SK-N-SH (cell line): ENCODE results near the gene VSIG8. TPM values are rescaled to one million over a fixed set of nuclear protein-coding genes. Genes with fewer than 3 reads are reported as not detected.

Experiments used
- CTCF ChIA-PET: fragments of 300-600, 350-600 bp; formaldehyde crosslinking; extraction: SDS; loops from one replicate; lab custom pipeline; 2021; lab: Yijun Ruan, JAX
- POLR2A ChIA-PET: fragments of 350-600 bp; sonication (Branson Sonifier 250); formaldehyde crosslinking; extraction: SDS; loops from one replicate; lab custom pipeline; 2020; ENCODE audit warnings: antibody characterized with exemption, inconsistent platforms; lab: Yijun Ruan, JAX
- DNase-seq: peaks from one replicate; pipeline ENCODE4 v3.0.0; 2012
- H2AFZ ChIP-seq: fragments of 200-600 bp; sonication (generic); 2 replicates; pipeline ENCODE4 v1.8.1; 2016; ENCODE audit warnings: antibody characterized with exemption, mild to moderate bottlenecking, low read depth
- H3F3A ChIP-seq: fragments of 200-600 bp; sonication (generic); replicated peaks from 2 replicates; pipeline ENCODE3; 2016; ENCODE audit warnings: antibody characterized with exemption, mild to moderate bottlenecking; ENCODE audit not compliant: insufficient read depth
- H3K27ac ChIP-seq, 2 experiments: fragments of 200-500 bp in 1 of 2; fragments of 200-600 bp in 1 of 2; sonication (Bioruptor generic) in 1 of 2; sonication (generic), shearing (Covaris generic) in 1 of 2; 2 replicates each; pipeline versions ENCODE4 v1.5.1 to v1.6.1; 2014 to 2016; ENCODE audit warnings: low read depth in 2 of 2, inconsistent platforms in 1 of 2, low read length in 1 of 2, mild to moderate bottlenecking in 1 of 2, mixed read lengths in 1 of 2
- H3K27me3 ChIP-seq: fragments of 200-600 bp; sonication (generic), shearing (Covaris generic); 2 replicates; pipeline ENCODE4 v1.6.1; 2016; ENCODE audit warnings: mixed run types; ENCODE audit not compliant: insufficient read depth
- H3K36me3 ChIP-seq, 2 experiments: fragments of 200-500 bp in 1 of 2; fragments of 200-600 bp in 1 of 2; sonication (Bioruptor generic) in 1 of 2; sonication (generic) in 1 of 2; replicated peaks in 1 of 2; 2 replicates each; pipeline versions ENCODE3 to v1.5.1; 2014 to 2016; ENCODE audit warnings: low read length in 1 of 2, mild to moderate bottlenecking in 1 of 2; ENCODE audit not compliant: insufficient read depth in 2 of 2, control insufficient read depth in 1 of 2
- H3K4me1 ChIP-seq, 2 experiments: fragments of 200-500 bp in 1 of 2; fragments of 200-600 bp in 1 of 2; sonication (Bioruptor generic) in 1 of 2; sonication (generic), shearing (Covaris generic) in 1 of 2; 2 replicates each; pipeline versions ENCODE4 v1.5.1 to v1.6.1; 2014 to 2016; ENCODE audit warnings: low read depth in 1 of 2, low read length in 1 of 2, mixed run types in 1 of 2; ENCODE audit not compliant: insufficient read depth in 2 of 2, control insufficient read depth in 1 of 2
- H3K4me2 ChIP-seq: fragments of 200-600 bp; sonication (generic), shearing (Covaris generic); 2 replicates; pipeline ENCODE4 v1.6.1; 2017; ENCODE audit warnings: mixed run types
- H3K4me3 ChIP-seq, 2 experiments: fragments of 200-500 bp in 1 of 2; fragments of 200-600 bp in 1 of 2; sonication (Bioruptor generic) in 1 of 2; sonication (generic), shearing (Covaris generic) in 1 of 2; 2 replicates each; pipeline versions ENCODE4 v1.5.1 to v1.8.1; 2014 to 2016; ENCODE audit warnings: low read depth in 2 of 2, inconsistent platforms in 1 of 2, low read length in 1 of 2, mild to moderate bottlenecking in 1 of 2, mixed read lengths in 1 of 2, moderate library complexity in 1 of 2
- H3K79me2 ChIP-seq: fragments of 200-600 bp; sonication (generic); 2 replicates; pipeline ENCODE4 v1.8.1; 2017; ENCODE audit warnings: mild to moderate bottlenecking; ENCODE audit not compliant: insufficient read depth
- H3K9ac ChIP-seq: fragments of 200-600 bp; sonication (generic); 2 replicates; pipeline ENCODE4 v1.6.1; 2017; ENCODE audit warnings: mixed run types
- H3K9me2 ChIP-seq: fragments of 200-600 bp; sonication (generic); 2 replicates; pipeline ENCODE4 v1.6.1; 2017; ENCODE audit warnings: mixed run types
- H3K9me3 ChIP-seq: fragments of 200-600 bp; sonication (generic); 2 replicates; pipeline ENCODE4 v1.6.1; 2017; ENCODE audit warnings: mixed run types, mild to moderate bottlenecking, moderate library complexity
- H4K20me1 ChIP-seq: fragments of 200-600 bp; sonication (generic); 2 replicates; pipeline ENCODE4 v1.6.1; 2017; ENCODE audit warnings: mild to moderate bottlenecking, mixed run types; ENCODE audit not compliant: insufficient read depth
- ELF1 ChIP-seq: IDR thresholded peaks from 2 replicates; pipeline ENCODE4 v1.4.0; 2012
- EP300 ChIP-seq, 2 experiments: IDR thresholded peaks; 2 replicates each; pipeline versions ENCODE4 v1.4.0 to v1.6.1; 2012; ENCODE audit warnings: borderline replicate concordance in 1 of 2, low read depth in 1 of 2, low read length in 1 of 2
- FOXJ3 ChIP-seq: sonication (generic); formaldehyde crosslinking; IDR thresholded peaks from 2 replicates; pipeline ENCODE4 v1.5.1; 2020; ENCODE audit warnings: mild to moderate bottlenecking, missing genetic modification reagents
- FOXM1 ChIP-seq: IDR thresholded peaks from 2 replicates; pipeline ENCODE4 v1.4.0; 2012; ENCODE audit warnings: low read depth, mild to moderate bottlenecking
- MEF2A ChIP-seq: IDR thresholded peaks from 2 replicates; pipeline ENCODE4 v1.4.0; 2012; ENCODE audit warnings: low read depth, borderline replicate concordance
- POLR2AphosphoS5 ChIP-seq: IDR thresholded peaks from 2 replicates; pipeline ENCODE4 v1.6.1; 2012; ENCODE audit warnings: low read depth, low read length
- RAD21 ChIP-seq: IDR thresholded peaks from 2 replicates; pipeline ENCODE4 v1.6.1; 2012; ENCODE audit warnings: mild to moderate bottlenecking, low read length
- RXRA ChIP-seq: IDR thresholded peaks from 2 replicates; pipeline ENCODE4 v1.4.0; 2012; ENCODE audit warnings: low read depth, mild to moderate bottlenecking, borderline replicate concordance
- SIN3A ChIP-seq: IDR thresholded peaks from 2 replicates; pipeline ENCODE4 v1.6.1; 2012; ENCODE audit warnings: low read depth, mild to moderate bottlenecking, low read length, moderate library complexity, borderline replicate concordance
- TAF1 ChIP-seq: IDR thresholded peaks from 2 replicates; pipeline ENCODE4 v1.6.1; 2012; ENCODE audit warnings: low read depth, mild to moderate bottlenecking, low read length, moderate library complexity, borderline replicate concordance
- TCF12 ChIP-seq: IDR thresholded peaks from 2 replicates; pipeline ENCODE4 v1.4.0; 2012
- TEAD4 ChIP-seq: IDR thresholded peaks from 2 replicates; pipeline ENCODE4 v1.4.0; 2012; ENCODE audit warnings: mild to moderate bottlenecking, borderline replicate concordance; ENCODE audit not compliant: insufficient read depth
- YY1 ChIP-seq: IDR thresholded peaks from 2 replicates; pipeline ENCODE4 v1.4.0; 2012; ENCODE audit warnings: low read depth, mild to moderate bottlenecking
- WGBS: methylation state at CpG from one replicate; pipeline ENCODE4 v1.1.6; 2017; ENCODE audit warnings: low lambda C conversion rate; 5-methylcytosine and 5-hydroxymethylcytosine counted together
- polyA plus RNA-seq, 3 experiments: library from polyadenylated mRNA; depleted of rRNA; stranded (reverse); fragments of >200 nt; gene quantifications; 2 replicates each; pipeline ENCODE4 v1.2.3, GENCODE V29; 2012
- TF ChIP-seq, protein P1 (sequence below): fragments of 200-600 bp; sonication (generic); IDR thresholded peaks from 2 replicates; pipeline ENCODE4 v1.6.1; 2017; ENCODE audit warnings: antibody characterized with exemption, mild to moderate bottlenecking, moderate library complexity
- TF ChIP-seq, protein P2 (sequence below): IDR thresholded peaks from 2 replicates; pipeline ENCODE4 v1.4.0; 2012; ENCODE audit warnings: low read depth, borderline replicate concordance
- TF ChIP-seq, protein P3 (sequence below): fragments of 150-350 bp; IDR thresholded peaks from 2 replicates; pipeline ENCODE4 v1.6.1; 2016; ENCODE audit warnings: mild to moderate bottlenecking, low read depth, low read length
- TF ChIP-seq, protein P4 (sequence below): IDR thresholded peaks from 2 replicates; pipeline ENCODE4 v1.6.1; 2012; ENCODE audit warnings: mild to moderate bottlenecking, low read depth, low read length, moderate library complexity

VSIG8 gene
- polyA plus RNA-seq, 1 of the 3 experiments (the other 2 are of a cell fraction), result not detected

DNA sequence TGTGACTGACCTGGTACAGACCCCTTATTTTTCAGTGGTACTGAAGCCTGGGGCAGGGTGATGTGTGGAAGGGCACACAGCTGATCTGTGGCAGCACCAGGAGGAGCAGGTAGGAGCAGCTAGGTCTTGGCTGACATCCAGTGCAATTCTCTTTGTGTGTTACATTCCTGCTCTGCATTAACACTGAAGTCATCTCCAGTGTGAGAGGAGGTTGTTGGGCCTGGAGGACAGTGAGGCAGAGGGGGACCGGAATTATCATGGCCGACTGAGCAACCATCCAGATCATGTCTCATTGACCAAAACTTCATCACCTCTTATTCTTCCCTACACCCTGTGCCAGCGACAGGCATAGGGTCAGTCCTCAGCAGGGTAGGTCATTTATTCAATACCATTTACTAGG is 34.3 kb downstream of the VSIG8 start:
- H3F3A ChIP-seq, result no peaks in the 10 kb centered on the region
- H3K9ac ChIP-seq, result no peak overlapping the region
- no peaks in the 10 kb centered on the region for H3K9me3 ChIP-seq
- TF ChIP-seq, protein P1, sequence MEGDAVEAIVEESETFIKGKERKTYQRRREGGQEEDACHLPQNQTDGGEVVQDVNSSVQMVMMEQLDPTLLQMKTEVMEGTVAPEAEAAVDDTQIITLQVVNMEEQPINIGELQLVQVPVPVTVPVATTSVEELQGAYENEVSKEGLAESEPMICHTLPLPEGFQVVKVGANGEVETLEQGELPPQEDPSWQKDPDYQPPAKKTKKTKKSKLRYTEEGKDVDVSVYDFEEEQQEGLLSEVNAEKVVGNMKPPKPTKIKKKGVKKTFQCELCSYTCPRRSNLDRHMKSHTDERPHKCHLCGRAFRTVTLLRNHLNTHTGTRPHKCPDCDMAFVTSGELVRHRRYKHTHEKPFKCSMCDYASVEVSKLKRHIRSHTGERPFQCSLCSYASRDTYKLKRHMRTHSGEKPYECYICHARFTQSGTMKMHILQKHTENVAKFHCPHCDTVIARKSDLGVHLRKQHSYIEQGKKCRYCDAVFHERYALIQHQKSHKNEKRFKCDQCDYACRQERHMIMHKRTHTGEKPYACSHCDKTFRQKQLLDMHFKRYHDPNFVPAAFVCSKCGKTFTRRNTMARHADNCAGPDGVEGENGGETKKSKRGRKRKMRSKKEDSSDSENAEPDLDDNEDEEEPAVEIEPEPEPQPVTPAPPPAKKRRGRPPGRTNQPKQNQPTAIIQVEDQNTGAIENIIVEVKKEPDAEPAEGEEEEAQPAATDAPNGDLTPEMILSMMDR, result no peak
- TF ChIP-seq, protein P2, sequence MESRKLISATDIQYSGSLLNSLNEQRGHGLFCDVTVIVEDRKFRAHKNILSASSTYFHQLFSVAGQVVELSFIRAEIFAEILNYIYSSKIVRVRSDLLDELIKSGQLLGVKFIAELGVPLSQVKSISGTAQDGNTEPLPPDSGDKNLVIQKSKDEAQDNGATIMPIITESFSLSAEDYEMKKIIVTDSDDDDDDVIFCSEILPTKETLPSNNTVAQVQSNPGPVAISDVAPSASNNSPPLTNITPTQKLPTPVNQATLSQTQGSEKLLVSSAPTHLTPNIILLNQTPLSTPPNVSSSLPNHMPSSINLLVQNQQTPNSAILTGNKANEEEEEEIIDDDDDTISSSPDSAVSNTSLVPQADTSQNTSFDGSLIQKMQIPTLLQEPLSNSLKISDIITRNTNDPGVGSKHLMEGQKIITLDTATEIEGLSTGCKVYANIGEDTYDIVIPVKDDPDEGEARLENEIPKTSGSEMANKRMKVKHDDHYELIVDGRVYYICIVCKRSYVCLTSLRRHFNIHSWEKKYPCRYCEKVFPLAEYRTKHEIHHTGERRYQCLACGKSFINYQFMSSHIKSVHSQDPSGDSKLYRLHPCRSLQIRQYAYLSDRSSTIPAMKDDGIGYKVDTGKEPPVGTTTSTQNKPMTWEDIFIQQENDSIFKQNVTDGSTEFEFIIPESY, result no peak
- TF ChIP-seq YY1 (no peak), MEF2A (no peak), SIN3A (no peak), TCF12 (no peak), RXRA (no peak), TEAD4 (no peak), EP300 (IDR thresholded peaks at IDR 0.05; ENCODE audit: borderline replicate concordance in 1 of 2, low read depth in 1 of 2, low read length in 1 of 2) (no peak), ELF1 (no peak), FOXJ3 (CRISPR knock-in tag) (no peak), TAF1 (no peak), POLR2AphosphoS5 (no peak), RAD21 (no peak), FOXM1 (no peak)
- TF ChIP-seq, protein P3, sequence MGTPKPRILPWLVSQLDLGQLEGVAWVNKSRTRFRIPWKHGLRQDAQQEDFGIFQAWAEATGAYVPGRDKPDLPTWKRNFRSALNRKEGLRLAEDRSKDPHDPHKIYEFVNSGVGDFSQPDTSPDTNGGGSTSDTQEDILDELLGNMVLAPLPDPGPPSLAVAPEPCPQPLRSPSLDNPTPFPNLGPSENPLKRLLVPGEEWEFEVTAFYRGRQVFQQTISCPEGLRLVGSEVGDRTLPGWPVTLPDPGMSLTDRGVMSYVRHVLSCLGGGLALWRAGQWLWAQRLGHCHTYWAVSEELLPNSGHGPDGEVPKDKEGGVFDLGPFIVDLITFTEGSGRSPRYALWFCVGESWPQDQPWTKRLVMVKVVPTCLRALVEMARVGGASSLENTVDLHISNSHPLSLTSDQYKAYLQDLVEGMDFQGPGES, result no peak
- TF ChIP-seq, protein P4, sequence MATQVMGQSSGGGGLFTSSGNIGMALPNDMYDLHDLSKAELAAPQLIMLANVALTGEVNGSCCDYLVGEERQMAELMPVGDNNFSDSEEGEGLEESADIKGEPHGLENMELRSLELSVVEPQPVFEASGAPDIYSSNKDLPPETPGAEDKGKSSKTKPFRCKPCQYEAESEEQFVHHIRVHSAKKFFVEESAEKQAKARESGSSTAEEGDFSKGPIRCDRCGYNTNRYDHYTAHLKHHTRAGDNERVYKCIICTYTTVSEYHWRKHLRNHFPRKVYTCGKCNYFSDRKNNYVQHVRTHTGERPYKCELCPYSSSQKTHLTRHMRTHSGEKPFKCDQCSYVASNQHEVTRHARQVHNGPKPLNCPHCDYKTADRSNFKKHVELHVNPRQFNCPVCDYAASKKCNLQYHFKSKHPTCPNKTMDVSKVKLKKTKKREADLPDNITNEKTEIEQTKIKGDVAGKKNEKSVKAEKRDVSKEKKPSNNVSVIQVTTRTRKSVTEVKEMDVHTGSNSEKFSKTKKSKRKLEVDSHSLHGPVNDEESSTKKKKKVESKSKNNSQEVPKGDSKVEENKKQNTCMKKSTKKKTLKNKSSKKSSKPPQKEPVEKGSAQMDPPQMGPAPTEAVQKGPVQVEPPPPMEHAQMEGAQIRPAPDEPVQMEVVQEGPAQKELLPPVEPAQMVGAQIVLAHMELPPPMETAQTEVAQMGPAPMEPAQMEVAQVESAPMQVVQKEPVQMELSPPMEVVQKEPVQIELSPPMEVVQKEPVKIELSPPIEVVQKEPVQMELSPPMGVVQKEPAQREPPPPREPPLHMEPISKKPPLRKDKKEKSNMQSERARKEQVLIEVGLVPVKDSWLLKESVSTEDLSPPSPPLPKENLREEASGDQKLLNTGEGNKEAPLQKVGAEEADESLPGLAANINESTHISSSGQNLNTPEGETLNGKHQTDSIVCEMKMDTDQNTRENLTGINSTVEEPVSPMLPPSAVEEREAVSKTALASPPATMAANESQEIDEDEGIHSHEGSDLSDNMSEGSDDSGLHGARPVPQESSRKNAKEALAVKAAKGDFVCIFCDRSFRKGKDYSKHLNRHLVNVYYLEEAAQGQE, result no peak
- H2AFZ ChIP-seq, result no peak overlapping the region
- WGBS, result 67% methylated on average over 3 of the region's 3 CpGs
- H3K9me2 ChIP-seq, result no peaks in the 10 kb centered on the region
- ChIA-PET CTCF (interaction anchor here (3.5 to 8.8 kb wide), 2 partner anchors 30 to 63 kb away, joined by 12 to 41 read pairs; no protein-coding TSS in a partner anchor), POLR2A (no interaction called here)
- H3K27ac ChIP-seq, result no peak overlapping the region
- no peaks in the 10 kb centered on the region for H3K36me3 ChIP-seq
- H3K4me3 ChIP-seq, result no peak overlapping the region
- no peaks in the 10 kb centered on the region for H4K20me1 ChIP-seq
- H3K27me3 ChIP-seq, result no peaks in the 10 kb centered on the region
- peaks cover 13 to 20% of the 10 kb centered on the region in 2 experiments; a peak in 2 of 4 replicates for H3K4me1 ChIP-seq
- no peak for DNase-seq
- no peak overlapping the region for H3K4me2 ChIP-seq
- H3K79me2 ChIP-seq, result no peaks in the 10 kb centered on the region
